GM21526 (cell line): ENCODE results near the gene MED22.
A peak's percentile ranks its signal among the peaks of the same experiment; 100 is the strongest.
"Not testable (repeated sequence)": the region's sequence is repeated elsewhere in the genome, so short reads cannot be mapped to it uniquely, and the experiment has no call there.

Experiments used
- ATAC-seq: cut with Tn5 transposase; IDR thresholded peaks from one replicate; pipeline ENCODE4 v1.9.1; 2021; ENCODE audit warnings: moderate library complexity; ENCODE audit not compliant: unreplicated experiment, low FRiP score

The MED22 gene

DNA sequence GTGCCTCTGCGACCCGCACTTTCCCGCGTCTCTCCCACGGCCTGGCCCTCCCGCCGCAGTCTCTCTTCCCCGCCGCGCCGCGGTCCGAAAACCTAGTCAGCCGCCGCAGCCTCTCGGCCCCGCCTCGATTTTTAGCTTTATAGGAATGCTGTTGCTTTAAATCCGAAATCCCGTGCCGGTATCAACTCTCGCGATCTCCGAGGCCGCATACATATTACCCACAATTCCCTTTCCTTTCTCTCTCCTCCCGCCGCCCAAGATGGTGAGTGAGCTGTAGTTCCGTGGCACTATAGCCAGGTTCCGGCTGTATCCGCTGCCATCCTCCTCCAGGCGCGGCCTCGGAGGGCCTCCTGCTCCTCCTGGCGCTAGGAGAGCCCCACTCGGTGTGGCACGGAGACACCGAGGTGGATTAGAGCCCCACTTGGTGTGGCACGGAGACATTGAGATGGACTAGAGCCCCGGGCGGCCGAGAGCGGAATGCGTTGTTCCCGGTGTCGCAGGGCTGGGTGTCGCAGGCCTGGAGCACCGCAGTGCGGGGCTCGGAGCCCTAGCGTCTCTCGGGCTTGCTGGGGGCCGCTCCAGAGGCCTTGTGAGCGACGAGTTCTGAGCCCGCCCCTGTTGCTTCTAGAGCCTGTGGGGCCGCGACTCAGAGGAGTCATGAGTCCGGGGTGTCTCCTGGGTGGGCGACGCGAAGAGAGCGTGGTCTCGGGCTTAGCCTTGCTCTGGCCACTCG, at the start of gene MED22, which contains the start of gene RPL7A:
TSS of gene MED22 (minus strand) at position 147 of the 733 bp plus-strand sequence. CDS start 1,469 bp downstream, outside the sequence.
TSS of gene RPL7A (plus strand) at position 234 of the 733 bp plus-strand sequence. CDS start at position 260, 26 bp downstream.
- ATAC-seq: peak; percentile 59

DNA sequence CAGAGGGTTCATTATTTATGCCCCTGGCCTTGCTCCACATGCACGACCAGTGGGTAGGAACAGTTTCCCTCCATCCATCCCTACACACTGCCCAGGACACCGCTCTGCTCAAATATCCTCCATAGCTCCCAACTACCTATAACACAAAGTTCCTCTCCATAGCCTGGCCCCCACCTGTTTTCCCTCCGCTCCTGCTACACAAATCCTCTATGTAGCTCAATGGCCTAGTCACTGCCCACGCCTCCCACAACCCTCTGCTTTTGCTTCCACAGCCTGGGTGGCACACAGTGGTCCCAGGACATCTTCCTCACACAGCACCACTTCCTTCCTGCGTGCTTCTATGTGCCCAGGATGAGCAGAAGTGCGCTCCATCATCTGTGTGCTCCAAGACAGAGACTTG, 49.4 kb upstream of the MED22 start:
- no peak for ATAC-seq

DNA sequence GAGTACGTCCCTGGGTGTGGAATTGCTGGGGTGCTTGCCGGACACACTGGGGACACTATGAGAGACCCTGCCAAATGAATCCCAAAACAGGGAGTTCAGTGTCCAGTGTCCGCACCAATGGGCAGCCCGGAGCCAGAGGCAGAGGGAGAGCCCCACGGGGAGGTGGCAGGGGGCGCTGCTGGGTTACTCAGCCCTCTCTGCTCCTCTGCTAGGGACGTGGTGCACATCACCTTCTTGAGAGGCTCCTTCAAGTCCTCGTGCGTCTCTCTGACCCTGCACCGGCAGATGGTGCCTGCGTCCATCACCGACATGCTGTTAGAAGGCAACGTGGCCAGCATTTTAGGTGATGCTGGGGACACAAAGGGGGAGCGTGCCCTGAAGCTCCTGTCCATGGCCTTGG, 49.0 kb upstream of the MED22 start:
- ATAC-seq: no peak

DNA sequence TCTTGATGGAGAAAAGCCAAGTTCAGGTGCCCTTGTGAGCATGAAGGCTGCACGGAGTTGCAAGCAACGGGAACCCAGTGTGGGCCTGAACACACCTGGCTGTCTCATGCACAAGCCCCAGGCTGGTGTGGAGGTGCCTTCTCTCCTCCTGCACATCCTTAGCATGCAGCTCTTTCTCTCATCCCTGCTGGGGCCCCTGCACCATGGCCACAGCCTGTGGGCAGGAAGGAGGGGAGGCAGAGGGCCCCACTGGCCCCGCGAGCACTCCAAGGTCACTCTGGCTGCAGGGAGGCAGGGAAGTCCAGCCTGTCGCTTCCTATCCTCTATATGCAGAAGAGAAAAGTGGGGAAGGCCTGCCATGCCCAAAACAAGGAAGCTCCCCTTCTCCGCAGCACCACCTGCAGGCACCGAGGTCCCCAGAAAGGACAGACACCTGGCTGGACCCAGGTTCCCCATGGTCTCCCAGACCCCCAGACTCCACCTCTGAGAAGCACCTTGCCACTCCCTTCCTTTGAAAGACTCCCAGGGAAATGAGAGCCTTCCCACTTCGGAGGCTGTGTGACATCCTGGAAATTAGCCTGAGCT, 46.8 kb upstream of the MED22 start:
- ATAC-seq: no peak

DNA sequence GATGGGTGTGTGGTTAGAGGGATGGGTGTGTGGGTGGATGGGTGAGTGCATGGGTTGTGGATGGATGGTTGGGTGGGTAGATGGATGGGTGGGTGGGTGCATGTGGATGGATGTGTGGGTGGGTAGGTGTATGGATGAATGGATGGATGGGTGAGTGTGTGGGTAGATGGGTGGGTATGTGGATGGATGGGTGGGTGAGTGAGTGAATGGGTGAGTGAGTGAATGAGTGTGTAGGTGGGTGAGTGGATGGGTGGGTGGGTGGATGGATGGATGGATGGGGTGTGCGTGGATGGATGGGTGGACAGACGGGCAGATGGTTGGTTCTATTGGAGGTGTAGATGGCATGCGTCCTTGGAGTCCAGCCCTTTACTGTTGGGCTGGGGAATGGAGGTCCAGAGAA, 45.5 kb upstream of the MED22 start:
- ATAC-seq: no peak

DNA sequence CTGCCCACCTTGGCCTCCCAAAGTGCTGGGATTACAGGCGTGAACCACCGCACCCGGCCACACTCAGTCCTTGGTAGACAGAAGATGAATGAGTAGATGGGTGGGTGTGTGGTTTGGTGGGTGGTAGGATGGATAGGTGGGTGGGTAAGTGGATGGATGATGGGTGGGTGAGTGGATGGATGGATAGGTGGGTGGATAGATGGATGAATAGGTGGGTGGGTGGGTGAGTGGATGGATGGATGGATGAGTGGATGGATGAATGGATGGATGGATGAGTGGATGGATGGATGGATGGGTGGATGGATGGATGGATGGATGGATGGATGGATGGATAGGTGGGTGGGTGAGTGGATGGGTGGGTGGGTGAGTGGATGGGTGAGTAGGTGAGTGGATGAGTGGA, 44.4 kb upstream of the MED22 start:
- ATAC-seq: not testable (repeated sequence)

DNA sequence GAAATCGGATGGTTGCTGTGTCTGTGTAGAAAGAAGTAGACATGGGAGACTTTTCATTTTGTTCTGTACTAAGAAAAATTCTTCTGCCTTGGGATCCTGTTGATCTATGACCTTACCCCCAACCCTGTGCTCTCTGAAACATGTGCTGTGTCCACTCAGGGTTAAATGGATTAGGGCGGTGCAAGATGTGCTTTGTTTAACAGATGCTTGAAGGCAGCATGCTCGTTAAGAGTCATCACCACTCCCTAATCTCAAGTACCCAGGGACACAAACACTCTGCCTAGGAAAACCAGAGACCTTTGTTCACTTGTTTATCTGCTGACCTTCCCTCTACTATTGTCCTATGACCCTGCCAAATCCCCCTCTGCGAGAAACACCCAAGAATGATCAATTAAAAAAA, 43.5 kb upstream of the MED22 start:
- not testable (repeated sequence) for ATAC-seq

DNA sequence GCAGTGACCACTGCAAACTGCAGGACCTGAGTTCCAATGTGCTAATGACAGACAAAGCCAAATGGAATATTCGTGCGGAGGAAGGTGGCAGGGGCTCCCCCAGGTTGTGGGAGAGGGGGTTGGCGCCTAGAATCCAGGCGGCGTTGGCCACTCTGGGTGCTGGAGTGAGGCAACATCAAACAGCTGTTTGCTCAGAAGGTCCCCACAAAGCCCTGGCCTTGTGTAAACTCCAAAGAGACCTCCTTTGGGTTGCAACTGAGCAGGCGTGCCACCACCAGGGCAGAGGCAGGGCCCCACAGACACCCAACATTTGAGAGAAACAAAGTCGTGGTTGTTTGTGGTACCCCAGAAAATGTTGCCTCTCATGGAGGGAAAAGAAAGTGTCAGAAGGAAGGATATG, 42.8 kb upstream of the MED22 start:
- no peak for ATAC-seq

DNA sequence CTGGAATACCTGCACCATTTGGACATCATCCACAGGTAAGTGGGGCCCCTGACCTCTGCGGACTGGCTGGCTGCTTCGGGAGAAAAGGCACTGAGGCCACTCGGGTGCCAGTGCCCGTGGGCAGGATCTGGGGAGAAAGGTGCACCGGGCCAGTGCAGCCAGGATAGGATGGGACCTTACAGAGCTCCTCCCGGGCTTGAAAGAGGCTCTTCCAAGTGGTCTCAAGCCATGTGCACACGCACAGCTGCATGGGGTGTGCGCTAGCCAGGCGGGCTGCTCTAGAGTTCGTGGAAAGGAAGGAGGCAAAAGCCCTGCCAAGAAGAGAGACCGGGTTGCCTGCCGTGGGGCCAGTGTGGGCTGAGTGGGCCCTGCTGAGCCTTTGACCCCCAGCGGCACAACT, 41.6 kb upstream of the MED22 start:
- no peak for ATAC-seq

DNA sequence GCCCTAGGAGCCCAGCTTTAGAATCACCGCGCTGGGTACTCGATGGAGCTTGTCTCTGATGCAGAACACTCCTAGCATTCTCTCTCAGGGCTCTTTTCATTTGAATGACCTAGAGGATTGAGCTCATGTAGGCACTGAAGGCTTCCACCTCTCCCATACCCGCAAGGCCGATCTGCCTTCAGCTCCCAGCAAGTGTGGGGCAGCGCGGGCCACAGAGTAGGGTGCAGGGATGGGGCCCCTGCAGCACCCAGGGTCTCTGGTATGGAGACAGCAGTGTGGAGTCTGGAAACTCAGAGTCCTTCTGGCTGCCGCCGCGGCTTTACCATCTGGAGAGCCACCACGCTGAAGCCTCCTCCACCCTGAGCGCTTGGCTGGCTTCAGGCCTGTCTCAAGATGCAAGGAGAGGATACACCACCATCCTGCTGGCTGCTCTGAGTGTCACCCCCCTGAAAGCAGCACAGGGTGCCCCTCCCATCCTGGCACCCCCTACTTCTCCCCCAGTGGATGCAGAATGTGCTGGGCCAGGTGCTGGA, 41.2 kb upstream of the MED22 start:
- no peak for ATAC-seq

DNA sequence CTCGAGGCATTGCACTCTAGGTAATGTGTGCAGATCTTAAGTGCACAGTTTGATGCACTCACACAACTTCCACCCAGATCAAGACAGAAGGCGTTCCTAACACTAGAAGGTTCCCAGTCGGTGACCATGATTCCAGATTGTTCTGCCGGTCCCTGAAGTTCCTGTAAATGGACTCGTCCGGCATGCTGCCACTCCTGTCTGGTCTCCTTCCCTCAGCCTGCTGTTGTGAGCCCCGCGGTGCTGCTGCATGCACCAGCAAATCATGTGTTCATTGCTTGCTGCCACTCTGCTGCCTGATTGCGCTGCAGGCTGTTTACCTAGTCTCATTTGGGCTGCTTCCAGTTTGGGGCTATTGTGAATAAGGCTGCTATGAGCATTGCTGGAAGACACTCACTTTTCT, 39.7 kb upstream of the MED22 start:
- no peak for ATAC-seq

DNA sequence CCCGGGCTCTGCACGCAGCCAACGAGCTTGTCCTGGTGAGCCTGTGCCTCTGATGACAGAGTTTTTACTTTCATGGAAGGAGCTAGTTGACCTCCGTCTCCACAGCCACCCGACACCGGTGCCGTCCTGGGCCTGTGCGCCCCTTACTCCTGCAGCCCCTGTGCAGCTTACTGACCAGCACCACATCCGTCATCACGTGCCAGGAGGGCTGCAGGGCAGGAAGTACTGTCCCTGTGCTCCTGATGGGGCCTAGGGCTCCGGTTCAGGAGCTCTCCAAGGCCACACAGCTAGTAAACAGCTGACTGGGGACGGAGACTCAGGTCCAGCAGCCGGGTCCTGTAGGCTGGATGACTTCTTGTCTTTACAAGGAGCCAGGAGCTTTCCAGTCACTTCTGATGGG, 38.4 kb upstream of the MED22 start:
- ATAC-seq: no peak

DNA sequence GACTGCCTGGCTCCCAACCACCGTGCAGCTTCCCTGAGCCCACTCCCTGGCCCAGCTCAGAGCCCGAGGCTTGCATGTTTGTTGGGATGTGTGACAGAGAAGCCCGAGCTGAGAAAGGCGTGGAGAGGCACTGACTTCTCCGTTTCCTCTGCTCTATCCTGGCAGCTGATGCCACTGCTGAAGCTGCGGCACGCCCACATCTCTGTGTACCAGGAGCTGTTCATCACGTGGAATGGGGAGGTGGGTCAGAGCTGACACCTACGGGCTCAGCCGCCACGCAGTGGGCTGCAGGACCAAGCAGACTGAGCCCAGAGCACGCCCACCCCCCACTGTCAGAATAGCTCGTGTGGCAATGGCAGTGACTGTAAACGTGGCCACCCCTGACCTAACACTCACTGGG, 37.5 kb upstream of the MED22 start:
- no peak for ATAC-seq

DNA sequence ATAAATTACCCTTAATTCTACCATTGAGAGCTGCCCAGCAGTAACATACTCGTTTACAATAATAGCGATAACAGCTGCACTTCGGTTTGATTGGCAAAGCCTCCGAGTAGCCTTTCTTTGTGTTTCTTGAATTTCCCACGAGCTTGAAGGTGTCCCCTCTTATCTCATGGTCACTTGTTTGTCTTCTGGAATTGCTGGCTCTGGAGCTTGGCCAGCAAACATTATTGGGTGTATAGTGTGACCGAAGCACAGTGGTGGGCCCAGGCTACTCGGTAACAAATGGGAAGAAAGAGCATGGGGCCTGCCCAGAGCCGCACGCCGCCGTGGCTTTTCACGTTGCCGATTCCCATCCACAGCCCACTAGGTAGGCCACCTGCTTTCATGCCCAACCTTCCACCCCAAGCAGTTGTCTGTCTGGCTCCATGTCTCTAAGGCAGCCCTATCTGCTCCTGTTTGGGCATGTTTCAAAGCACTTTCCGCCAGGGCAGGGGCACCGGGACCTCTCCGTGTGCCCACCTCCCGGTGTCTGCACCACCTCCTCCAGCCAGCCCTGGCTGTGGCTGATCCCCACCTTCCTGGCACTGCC, 36.9 kb upstream of the MED22 start:
- no peak for ATAC-seq

DNA sequence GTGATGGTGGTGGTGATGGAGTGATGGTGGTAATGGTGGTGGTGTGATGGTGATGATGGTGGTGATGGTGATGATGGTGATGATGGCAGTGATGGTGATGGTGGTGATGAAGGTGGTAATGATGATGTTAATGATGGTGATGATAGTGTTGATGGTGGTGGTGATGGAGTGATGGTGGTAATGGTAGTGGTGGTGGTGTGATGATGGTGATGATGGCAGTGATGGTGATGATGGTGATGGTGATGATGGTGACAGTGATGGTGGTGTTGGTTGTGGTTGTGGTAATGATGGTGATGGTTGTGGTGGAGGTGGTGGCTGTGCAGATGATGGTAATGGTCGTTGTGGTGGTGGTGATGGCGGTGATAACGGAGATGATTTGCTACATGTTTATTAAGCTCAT, 35.5 kb upstream of the MED22 start:
- ATAC-seq: no peak

DNA sequence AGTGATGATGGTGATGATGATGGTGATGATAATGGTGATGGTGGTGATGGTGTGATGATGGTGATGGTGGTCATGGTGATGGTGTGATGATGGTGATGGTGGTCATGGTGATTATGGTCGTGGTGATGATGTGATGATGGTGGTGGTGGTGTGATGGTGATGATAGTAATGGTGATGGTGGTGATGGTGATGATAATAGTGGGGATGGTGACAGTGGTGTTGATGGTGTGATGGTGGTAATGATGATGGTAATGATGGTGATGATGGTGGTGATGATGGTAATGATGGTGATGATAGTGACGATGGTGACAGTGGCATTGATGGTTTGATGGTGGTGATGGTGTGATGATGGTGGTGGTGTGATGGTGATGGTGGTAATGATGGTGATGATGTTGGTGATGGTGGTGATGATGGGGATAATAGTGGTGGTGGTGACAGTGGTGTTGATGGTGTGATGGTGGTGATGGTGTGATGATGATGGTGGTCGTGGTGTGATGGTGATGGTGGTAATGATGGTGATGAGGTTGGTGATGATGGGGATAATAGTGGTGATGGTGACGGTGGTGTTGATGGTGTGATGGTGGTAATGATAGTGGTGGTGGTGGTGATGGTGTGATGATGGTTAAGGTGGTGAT, 34.7 kb upstream of the MED22 start:
- no peak for ATAC-seq

DNA sequence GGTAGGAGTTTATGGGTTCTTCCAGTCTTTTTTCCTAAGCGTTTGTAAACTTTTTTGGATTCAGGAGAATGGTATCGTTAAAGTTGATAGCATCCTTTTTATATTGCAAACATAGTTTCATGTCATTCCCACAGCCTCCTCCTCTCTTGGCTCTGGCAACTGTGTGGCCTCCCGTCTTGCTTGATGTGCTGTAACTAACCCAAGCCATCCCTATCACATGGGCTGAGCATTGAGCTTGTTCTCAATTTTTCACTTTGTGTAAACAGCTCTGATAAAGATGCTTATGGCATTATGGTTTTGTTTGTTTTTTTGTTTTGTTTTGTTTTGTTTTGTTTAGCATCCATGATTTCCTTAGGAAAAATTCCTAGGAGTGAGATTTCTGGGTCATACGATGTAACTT, 32.8 kb upstream of the MED22 start:
- no peak for ATAC-seq

DNA sequence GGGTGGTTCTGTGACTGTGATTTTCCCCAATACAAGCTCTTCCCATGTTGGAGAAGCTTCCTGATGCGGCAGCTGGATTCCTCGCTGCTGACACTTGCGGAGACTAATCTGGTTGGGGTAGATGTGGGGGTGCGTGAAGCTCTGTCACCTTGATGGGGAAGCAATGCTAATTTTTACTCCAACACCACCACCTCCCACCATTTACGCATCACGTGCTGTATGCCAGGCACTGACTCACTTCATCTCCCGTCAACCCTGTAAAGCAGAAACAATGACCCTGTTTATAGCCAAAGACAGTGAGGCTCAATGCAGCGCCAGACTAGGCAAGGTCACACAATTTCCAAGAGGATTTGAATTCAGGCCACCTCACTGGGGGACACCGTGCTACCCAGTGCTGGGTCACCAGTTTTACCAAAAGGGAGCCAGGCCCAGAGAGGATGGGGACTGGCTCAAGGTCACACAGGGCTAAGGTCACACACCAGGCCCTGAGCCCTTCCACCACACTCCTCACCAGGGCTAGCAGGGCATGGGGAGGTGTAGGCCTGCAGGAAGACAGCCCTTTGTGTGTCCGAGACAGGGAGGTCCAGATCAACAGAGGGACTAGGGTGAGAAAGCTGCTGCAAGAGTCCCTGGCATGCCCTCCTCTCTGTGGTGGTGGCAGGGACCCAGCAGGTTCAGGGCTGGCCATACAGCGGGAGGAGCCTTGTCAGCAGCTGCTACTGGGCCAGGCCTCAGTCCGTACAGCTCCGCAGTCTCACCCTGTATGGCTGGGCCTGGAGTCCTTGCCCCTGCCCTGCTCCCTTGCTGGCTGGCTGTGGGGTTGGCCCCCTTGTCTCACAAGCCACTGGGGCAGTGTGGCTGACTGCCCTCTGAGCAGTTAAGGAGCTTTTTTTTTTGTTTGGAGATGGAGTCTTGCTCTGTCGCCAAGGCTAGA, 31.5 kb upstream of the MED22 start:
- ATAC-seq: no peak

DNA sequence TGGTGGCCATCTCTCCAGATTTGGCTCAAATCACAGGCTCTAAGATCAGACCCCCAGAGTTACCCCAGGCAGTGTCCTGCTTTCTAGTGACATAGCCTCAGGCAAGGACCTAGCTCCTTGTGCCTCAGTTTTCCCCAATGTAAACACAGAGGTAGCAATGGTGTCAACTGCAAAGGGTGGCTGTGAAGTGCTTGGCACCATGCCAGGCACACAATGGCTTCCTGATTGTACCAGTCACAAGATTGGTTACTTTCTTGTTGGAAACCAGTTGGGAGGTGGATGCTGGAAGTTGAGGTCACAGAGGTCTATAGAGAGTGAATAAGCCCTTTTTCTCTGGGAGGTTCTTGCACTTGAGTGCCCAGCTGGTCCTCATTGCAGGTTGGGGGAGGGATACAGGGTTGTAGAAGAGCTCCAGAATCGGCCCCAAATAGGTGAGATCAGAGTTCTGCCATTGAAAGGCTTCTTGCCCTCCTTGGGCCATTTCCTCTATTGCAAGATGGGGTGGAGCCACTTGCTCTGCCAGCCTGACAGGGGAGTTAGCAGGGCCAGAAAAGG, 30.6 kb upstream of the MED22 start:
- no peak for ATAC-seq

DNA sequence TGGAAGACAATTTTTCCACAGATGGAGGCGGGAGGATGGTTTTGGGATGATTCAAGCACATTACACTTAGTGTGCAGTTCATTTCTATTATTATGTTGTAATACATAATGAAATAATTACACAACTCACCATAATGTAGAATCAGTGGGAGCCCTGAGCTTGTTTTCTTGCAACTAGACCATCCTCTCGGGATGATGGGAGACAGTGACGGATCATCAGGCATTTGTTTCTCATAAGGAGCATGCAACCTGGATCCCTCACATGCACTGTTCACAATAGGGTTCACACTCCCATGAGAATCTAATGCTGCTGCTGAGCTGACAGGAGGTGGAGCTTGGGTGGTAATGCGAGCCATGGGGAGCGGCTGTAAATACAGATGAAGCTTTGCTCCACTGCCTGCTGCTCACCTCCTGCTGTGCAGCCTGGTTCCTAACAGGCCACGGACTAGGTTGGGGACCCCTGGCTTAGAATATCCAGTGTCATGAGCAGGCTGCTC, 29.8 kb upstream of the MED22 start:
- no peak for ATAC-seq
